ENCODE data around the gene RIN3. TPM values are rescaled to one million over a fixed set of nuclear protein-coding genes. Genes with fewer than 3 reads are reported as not detected.
A peak's percentile ranks its signal among the peaks of the same experiment; 100 is the strongest.
"Not testable (repeated sequence)": the region's sequence is repeated elsewhere in the genome, so short reads cannot be mapped to it uniquely, and the experiment has no call there.

RIN3 gene
- total RNA-seq, 1 donor from 2014 or later, result 18.8 TPM

- Mint-ChIP-seq H3K27me3 (ENCODE audit: low read depth) (no peaks in the 10 kb centered on the region), H3K27ac (ENCODE audit: unreplicated experiment) (peak overlapping the region; percentile 88), H3K4me1 (ENCODE audit: low read depth) (peaks cover 12% of the 10 kb centered on the region), H3K36me3 (ENCODE audit: low read depth) (peaks cover 27% of the 10 kb centered on the region), H3K4me3 (ENCODE audit: unreplicated experiment) (no peak overlapping the region), H3K9me3 (ENCODE audit: low read depth) (no peaks in the 10 kb centered on the region)
- TF ChIP-seq, protein P1, sequence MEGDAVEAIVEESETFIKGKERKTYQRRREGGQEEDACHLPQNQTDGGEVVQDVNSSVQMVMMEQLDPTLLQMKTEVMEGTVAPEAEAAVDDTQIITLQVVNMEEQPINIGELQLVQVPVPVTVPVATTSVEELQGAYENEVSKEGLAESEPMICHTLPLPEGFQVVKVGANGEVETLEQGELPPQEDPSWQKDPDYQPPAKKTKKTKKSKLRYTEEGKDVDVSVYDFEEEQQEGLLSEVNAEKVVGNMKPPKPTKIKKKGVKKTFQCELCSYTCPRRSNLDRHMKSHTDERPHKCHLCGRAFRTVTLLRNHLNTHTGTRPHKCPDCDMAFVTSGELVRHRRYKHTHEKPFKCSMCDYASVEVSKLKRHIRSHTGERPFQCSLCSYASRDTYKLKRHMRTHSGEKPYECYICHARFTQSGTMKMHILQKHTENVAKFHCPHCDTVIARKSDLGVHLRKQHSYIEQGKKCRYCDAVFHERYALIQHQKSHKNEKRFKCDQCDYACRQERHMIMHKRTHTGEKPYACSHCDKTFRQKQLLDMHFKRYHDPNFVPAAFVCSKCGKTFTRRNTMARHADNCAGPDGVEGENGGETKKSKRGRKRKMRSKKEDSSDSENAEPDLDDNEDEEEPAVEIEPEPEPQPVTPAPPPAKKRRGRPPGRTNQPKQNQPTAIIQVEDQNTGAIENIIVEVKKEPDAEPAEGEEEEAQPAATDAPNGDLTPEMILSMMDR (IDR thresholded peaks at IDR 0.05), result no peak
- DNase-seq (ENCODE audit: low spot score), result no peak
Observed at GRCh38 chr14:92709340-92710000, 195.9 kb downstream of the RIN3 start.

GRCh38 chr14:92710001-92710341 lies 196.4 kb downstream of the RIN3 start:
- TF ChIP-seq, protein P1 (IDR thresholded peaks at IDR 0.05), result no peak
- no peak for DNase-seq (ENCODE audit: low spot score)
- Mint-ChIP-seq H3K4me1 (ENCODE audit: low read depth) (peaks cover 12% of the 10 kb centered on the region), H3K9me3 (ENCODE audit: low read depth) (no peaks in the 10 kb centered on the region), H3K36me3 (ENCODE audit: low read depth) (peaks cover 24% of the 10 kb centered on the region), H3K4me3 (ENCODE audit: unreplicated experiment) (no peak overlapping the region), H3K27me3 (ENCODE audit: low read depth) (no peaks in the 10 kb centered on the region), H3K27ac (ENCODE audit: unreplicated experiment) (no peak overlapping the region)

GRCh38 chr14:92711976-92712653 lies 198.5 kb downstream of the RIN3 start:
- no peak overlapping the region for H3K4me3 Mint-ChIP-seq (ENCODE audit: unreplicated experiment)
- H3K4me1 Mint-ChIP-seq (ENCODE audit: low read depth), result peaks cover 12% of the 10 kb centered on the region
- TF ChIP-seq, protein P1 (IDR thresholded peaks at IDR 0.05), result no peak

DNA sequence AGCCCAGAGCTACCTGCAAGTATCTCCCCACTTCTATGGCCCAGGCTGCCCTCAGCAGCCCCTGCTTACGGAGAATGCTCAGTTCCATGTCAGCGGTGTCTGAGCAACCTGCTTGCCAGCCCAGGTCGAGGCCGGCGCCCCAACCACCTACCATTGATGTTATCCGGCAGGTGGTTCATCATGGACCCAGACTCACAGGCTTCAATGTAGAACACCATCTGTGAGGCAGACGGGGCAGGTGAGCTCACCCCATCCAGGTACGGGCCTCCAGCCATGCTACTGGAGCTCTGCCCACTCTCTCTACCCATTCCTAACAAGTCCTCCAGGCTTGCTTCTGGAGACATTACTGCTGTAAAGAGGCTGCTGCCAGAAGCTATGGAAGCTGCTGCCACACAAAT lies 199.1 kb downstream of the RIN3 start:
- Mint-ChIP-seq H3K9me3 (ENCODE audit: low read depth) (no peaks in the 10 kb centered on the region), H3K27me3 (ENCODE audit: low read depth) (no peaks in the 10 kb centered on the region), H3K36me3 (ENCODE audit: low read depth) (peaks cover 15% of the 10 kb centered on the region), H3K4me3 (ENCODE audit: unreplicated experiment) (no peak overlapping the region), H3K27ac (ENCODE audit: unreplicated experiment) (no peak overlapping the region), H3K4me1 (ENCODE audit: low read depth) (peaks cover 12% of the 10 kb centered on the region)
- DNase-seq (ENCODE audit: low spot score), result no peak
- TF ChIP-seq, protein P1 (IDR thresholded peaks at IDR 0.05), result no peak

More at GRCh38 chr14:92711976-92712653, 198.5 kb downstream of the RIN3 start:
- Mint-ChIP-seq H3K27me3 (ENCODE audit: low read depth) (no peaks in the 10 kb centered on the region), H3K27ac (ENCODE audit: unreplicated experiment) (no peak overlapping the region), H3K36me3 (ENCODE audit: low read depth) (peaks cover 18% of the 10 kb centered on the region), H3K9me3 (ENCODE audit: low read depth) (no peaks in the 10 kb centered on the region)
- no peak for DNase-seq (ENCODE audit: low spot score)

DNA sequence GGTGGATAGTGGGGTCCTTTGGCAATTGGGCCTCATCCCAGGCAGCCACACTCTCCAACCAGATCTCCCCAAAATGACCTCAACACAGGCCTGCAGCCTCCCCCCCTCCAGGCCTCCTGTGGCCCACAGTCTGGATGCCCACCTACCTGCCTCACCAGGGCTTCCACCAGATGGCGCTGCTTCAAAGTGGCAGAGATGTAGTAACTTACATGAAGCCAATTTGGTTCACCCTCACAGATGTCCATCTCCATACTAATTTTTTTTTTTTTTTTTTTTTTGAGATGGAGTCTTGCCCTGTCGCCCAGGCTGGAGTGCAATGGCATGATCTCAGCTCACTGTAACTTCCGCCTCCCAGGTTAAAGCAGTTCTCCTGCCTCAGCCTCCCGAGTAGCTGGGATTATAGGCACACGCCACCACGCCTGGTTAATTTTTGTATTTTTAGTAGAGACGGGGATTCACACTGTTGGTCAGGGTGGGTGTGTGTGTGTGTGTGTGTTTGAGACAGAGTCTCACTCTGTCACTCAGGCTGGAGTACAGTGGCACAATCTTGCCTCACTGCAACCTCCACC lies 201.2 kb downstream of the RIN3 start:
- DNase-seq (ENCODE audit: low spot score); H3K4me3 Mint-ChIP-seq (ENCODE audit: unreplicated experiment); H3K27me3 Mint-ChIP-seq (ENCODE audit: low read depth); H3K4me1 Mint-ChIP-seq (ENCODE audit: low read depth); H3K9me3 Mint-ChIP-seq (ENCODE audit: low read depth); H3K27ac Mint-ChIP-seq (ENCODE audit: unreplicated experiment): not testable (repeated sequence)
- TF ChIP-seq, protein P1 (IDR thresholded peaks at IDR 0.05), result peak; percentile 79
- peaks cover 13% of the 10 kb centered on the region for H3K36me3 Mint-ChIP-seq (ENCODE audit: low read depth)
